DOHH2 (cell line): ENCODE measurements around the gene DEAF1.

ENCODE experiments used
- CTCF ChIP-seq: fragments of 200-600 bp; sonication (generic); IDR thresholded peaks from one replicate; pipeline ENCODE4 v1.5.1; 2014; ENCODE audit warnings: antibody characterized with exemption, mild to moderate bottlenecking, low read depth, low read length; ENCODE audit not compliant: poor library complexity, severe bottlenecking
- EZH2phosphoT487 ChIP-seq: fragments of 200-600 bp; sonication (generic); IDR thresholded peaks from 2 replicates; pipeline ENCODE4 v1.6.1; 2017; ENCODE audit warnings: borderline replicate concordance, mild to moderate bottlenecking, antibody characterized with exemption, low read length, moderate library complexity, mixed read lengths

- TF ChIP-seq CTCF, result no peak
- TF ChIP-seq EZH2phosphoT487, result no peak
These were observed 87.8 kb downstream of the DEAF1 start for GRCh38 chr11:607020-607780.
